IMR-90 (cell line): ENCODE results near the gene HS2ST1. TPM values are rescaled to one million over a fixed set of nuclear protein-coding genes. Genes with fewer than 3 reads are reported as not detected.

ENCODE experiments used
- ATAC-seq: fragments of 200-7000 bp; cut with Tn5 transposase; 2 replicates; pipeline ENCODE4 v1.9.1; 2020; ENCODE audit warnings: low read depth, mild to moderate bottlenecking, moderate library complexity
- BruUV-seq: library from RNA; stranded (reverse); fragments of 400-500 nt; replicated peaks from 2 replicates; lab custom pipeline; 2021; lab: Mats Ljungman, UMichigan
- CTCF ChIA-PET: fragments of 300-600 bp; formaldehyde crosslinking; extraction: SDS; loops from one replicate; lab custom pipeline; 2021; ENCODE audit warnings: antibody characterized with exemption; lab: Yijun Ruan, JAX
- POLR2A ChIA-PET: fragments of 300-600 bp; sonication (Branson Sonifier 250); formaldehyde crosslinking; loops from one replicate; lab custom pipeline; 2022; ENCODE audit warnings: antibody characterized with exemption; ENCODE audit not compliant: unreplicated experiment; lab: Charles Lee
- DNase-seq: peaks from one replicate; pipeline ENCODE4 v3.0.0; 2013
- H2AFZ ChIP-seq: replicated peaks from 2 replicates; pipeline ENCODE3; 2013; ENCODE audit warnings: low read length, mild to moderate bottlenecking; ENCODE audit not compliant: poor library complexity
- H2AK5ac ChIP-seq: 2 replicates; pipeline ENCODE4 v1.6.1; 2013; ENCODE audit warnings: low read depth, low read length, inconsistent platforms
- H2AK9ac ChIP-seq: replicated peaks from 2 replicates; pipeline ENCODE3; 2013; ENCODE audit warnings: mild to moderate bottlenecking, low read depth, low read length, moderate library complexity; ENCODE audit not compliant: poor library complexity
- H2BK120ac ChIP-seq: 2 replicates; pipeline ENCODE4 v1.6.1; 2013; ENCODE audit warnings: low read depth, low read length, inconsistent platforms
- H2BK15ac ChIP-seq: 3 replicates; pipeline ENCODE4 v1.6.1; 2013; ENCODE audit warnings: low read depth, low read length, inconsistent platforms
- H2BK20ac ChIP-seq: 2 replicates; pipeline ENCODE4 v1.6.1; 2013; ENCODE audit warnings: low read depth, mild to moderate bottlenecking, inconsistent platforms, low read length, moderate library complexity
- H2BK5ac ChIP-seq: 2 replicates; pipeline ENCODE4 v1.6.1; 2013; ENCODE audit warnings: mild to moderate bottlenecking, low read depth, low read length, inconsistent platforms; ENCODE audit not compliant: poor library complexity, severe bottlenecking
- H3K14ac ChIP-seq: replicated peaks from 2 replicates; pipeline ENCODE4 v1.6.1; 2013; ENCODE audit warnings: low read depth, low read length, inconsistent platforms
- H3K18ac ChIP-seq: 2 replicates; pipeline ENCODE4 v1.6.1; 2013; ENCODE audit warnings: low read depth, low read length, control low read depth
- H3K23ac ChIP-seq: 2 replicates; pipeline ENCODE4 v1.6.1; 2013; ENCODE audit warnings: low read depth, low read length, inconsistent platforms
- H3K27ac ChIP-seq: 2 replicates; pipeline ENCODE4 v1.5.1; 2013; ENCODE audit warnings: mild to moderate bottlenecking, control low read depth, low read length; ENCODE audit not compliant: insufficient read depth
- H3K27me3 ChIP-seq: 2 replicates; pipeline ENCODE4 v1.6.1; 2013; ENCODE audit warnings: low read length; ENCODE audit not compliant: control insufficient read depth, insufficient read depth
- H3K36me3 ChIP-seq: 2 replicates; pipeline ENCODE4 v1.6.1; 2013; ENCODE audit warnings: low read length, mixed read lengths; ENCODE audit not compliant: control insufficient read depth, insufficient read depth
- H3K4ac ChIP-seq: 2 replicates; pipeline ENCODE4 v1.6.1; 2013; ENCODE audit warnings: low read depth, low read length, inconsistent platforms
- H3K4me1 ChIP-seq: 2 replicates; pipeline ENCODE4 v1.6.1; 2013; ENCODE audit warnings: low read length, mixed read lengths; ENCODE audit not compliant: control insufficient read depth, insufficient read depth
- H3K4me2 ChIP-seq: 2 replicates; pipeline ENCODE4 v1.6.1; 2013; ENCODE audit warnings: low read depth, mild to moderate bottlenecking, control low read depth, low read length, moderate library complexity
- H3K4me3 ChIP-seq: 2 replicates; pipeline ENCODE4 v1.5.1; 2013; ENCODE audit warnings: low read depth, mild to moderate bottlenecking, control low read depth, low read length, moderate library complexity; ENCODE audit not compliant: insufficient read depth
- H3K56ac ChIP-seq: 2 replicates; pipeline ENCODE4 v1.6.1; 2013; ENCODE audit warnings: low read length, inconsistent platforms; ENCODE audit not compliant: insufficient read depth; ENCODE audit errors: extremely low read depth
- H3K79me1 ChIP-seq, 2 experiments: 2 replicates each; pipeline ENCODE4 v1.6.1; 2013; ENCODE audit warnings: low read length in 2 of 2, inconsistent platforms in 1 of 2, low read depth in 1 of 2
- H3K9ac ChIP-seq: 2 replicates; pipeline ENCODE4 v1.6.1; 2013; ENCODE audit warnings: low read depth, low read length, control low read depth
- H3K9me1 ChIP-seq: 2 replicates; pipeline ENCODE4 v1.6.1; 2013; ENCODE audit warnings: low read length, inconsistent platforms; ENCODE audit not compliant: insufficient read depth
- H3K9me3 ChIP-seq: 2 replicates; pipeline ENCODE4 v1.6.1; 2013; ENCODE audit warnings: low read length; ENCODE audit not compliant: control insufficient read depth, insufficient read depth
- H4K20me1 ChIP-seq: 2 replicates; pipeline ENCODE4 v1.6.1; 2013; ENCODE audit warnings: low read length, inconsistent platforms; ENCODE audit not compliant: insufficient read depth
- H4K5ac ChIP-seq: 2 replicates; pipeline ENCODE4 v1.6.1; 2013; ENCODE audit warnings: mild to moderate bottlenecking, low read depth, low read length, control low read depth
- H4K8ac ChIP-seq, 2 experiments: 2 replicates each; pipeline ENCODE4 v1.6.1; 2013; ENCODE audit warnings: low read depth in 2 of 2, low read length in 2 of 2, control low read depth in 1 of 2, inconsistent platforms in 1 of 2
- H4K91ac ChIP-seq: 2 replicates; pipeline ENCODE4 v1.6.1; 2013; ENCODE audit warnings: low read depth, low read length, inconsistent platforms; ENCODE audit not compliant: insufficient read depth
- BHLHE40 ChIP-seq: fragments of 150-350 bp; IDR thresholded peaks from 2 replicates; pipeline ENCODE4 v1.6.1; 2016; ENCODE audit warnings: mild to moderate bottlenecking, low read depth, low read length
- CEBPB ChIP-seq: IDR thresholded peaks from 2 replicates; pipeline ENCODE4 v1.6.1; 2012; ENCODE audit warnings: low read depth, low read length, improper control_type of control experiment
- CHD1 ChIP-seq: IDR thresholded peaks from 2 replicates; pipeline ENCODE4 v1.6.1; 2012; ENCODE audit warnings: low read depth, low read length, improper control_type of control experiment
- CTCF ChIP-seq: conservative IDR thresholded peaks from 2 replicates; pipeline ENCODE4 v1.5.1; 2012; ENCODE audit warnings: mild to moderate bottlenecking, low read depth, low read length, improper control_type of control experiment
- FOS ChIP-seq: fragments of 150-350 bp; IDR thresholded peaks from 2 replicates; pipeline ENCODE4 v1.6.1; 2016; ENCODE audit warnings: low read depth, low read length
- MAFK ChIP-seq: IDR thresholded peaks from 2 replicates; pipeline ENCODE4 v1.6.1; 2012; ENCODE audit warnings: low read depth, low read length, improper control_type of control experiment
- MAZ ChIP-seq: IDR thresholded peaks from 2 replicates; pipeline ENCODE4 v1.6.1; 2012; ENCODE audit warnings: low read depth, mild to moderate bottlenecking, low read length, improper control_type of control experiment, moderate library complexity, borderline replicate concordance
- MXI1 ChIP-seq: IDR thresholded peaks from 2 replicates; pipeline ENCODE4 v1.6.1; 2012; ENCODE audit warnings: low read depth, mild to moderate bottlenecking, low read length, moderate library complexity, borderline replicate concordance
- NFE2L2 ChIP-seq: fragments of 150-350 bp; IDR thresholded peaks from 2 replicates; pipeline ENCODE4 v1.6.1; 2016; ENCODE audit warnings: low read depth, mild to moderate bottlenecking, low read length
- POLR2A ChIP-seq: IDR thresholded peaks from 2 replicates; pipeline ENCODE4 v1.6.1; 2012; ENCODE audit warnings: mild to moderate bottlenecking, low read depth, low read length
- RCOR1 ChIP-seq: IDR thresholded peaks from 2 replicates; pipeline ENCODE4 v1.6.1; 2012; ENCODE audit warnings: mild to moderate bottlenecking, low read length, improper control_type of control experiment; ENCODE audit not compliant: insufficient replicate concordance
- SMC3 ChIP-seq: fragments of 150-350 bp; IDR thresholded peaks from 2 replicates; pipeline ENCODE4 v1.6.1; 2016; ENCODE audit warnings: low read depth, mild to moderate bottlenecking, antibody characterized with exemption, low read length, moderate library complexity
- WGBS, 2 experiments: methylation state at CpG; one replicate each; pipeline versions ENCODE4 v1.1.5 to v1.1.7; 2013; ENCODE audit warnings: missing lambda C conversion rate in 2 of 2; ENCODE audit not compliant: insufficient read length in 1 of 2; ENCODE audit errors: extremely low coverage in 2 of 2; 5-methylcytosine and 5-hydroxymethylcytosine counted together
- dilution Hi-C: fragments of 300-500 bp; cut with HindIII; formaldehyde crosslinking; loops from one replicate; pipeline ENCODE4 v1.14.3; 2018; ENCODE audit warnings: low sequenced_read_pairs; ENCODE audit not compliant: unreplicated experiment
- in situ Hi-C: fragments of 300-500 bp; cut with MboI; formaldehyde crosslinking; loops from 3 replicates; pipeline ENCODE4 v1.14.3; 2019; ENCODE audit warnings: low sequenced_read_pairs, inconsistent platforms, mixed read lengths
- intact Hi-C: fragments of 100-400 bp; cut with micrococcal nuclease; formaldehyde crosslinking; loops from 2 replicates; pipeline ENCODE4 v1.10.0; 2022
- polyA plus RNA-seq, 3 experiments: library from polyadenylated mRNA; depleted of rRNA; stranded (reverse); fragments of >200 nt; gene quantifications; 2 replicates each; pipeline ENCODE4 v1.2.3, GENCODE V29; 2012; ENCODE audit warnings: low replicate concordance in 1 of 3
- total RNA-seq: library from RNA; depleted of rRNA; stranded (reverse); fragments of >200 nt; gene quantifications from 2 replicates; pipeline ENCODE4 v1.2.3, GENCODE V29; 2012

HS2ST1 gene
- total and polyA plus RNA-seq, 2 of the 4 experiments (the other 2 are of a cell fraction) = 7.8 to 13.1 TPM

- no peak overlapping the region for H2AFZ ChIP-seq
- H2BK20ac ChIP-seq = no peak overlapping the region
- ChIA-PET CTCF (no interaction called here), POLR2A (no interaction called here)
- no peak overlapping the region for H3K4me2 ChIP-seq
- H3K56ac ChIP-seq = no peak overlapping the region
- no peak for TF ChIP-seq CHD1
- TF ChIP-seq CEBPB = no peak
- TF ChIP-seq SMC3 = no peak
- no peak for TF ChIP-seq RCOR1
- TF ChIP-seq BHLHE40 = no peak
- TF ChIP-seq CTCF = no peak
- no peak for TF ChIP-seq NFE2L2
- no peak for TF ChIP-seq POLR2A
- TF ChIP-seq MAZ = no peak
- no peak for TF ChIP-seq FOS
- no peak for TF ChIP-seq MXI1
- no peak for TF ChIP-seq MAFK
- H2AK9ac ChIP-seq = no peak overlapping the region
- H3K4me1 ChIP-seq = peaks cover 2% of the 10 kb centered on the region; the same call in 1 of the 2 replicates
- no peak overlapping the region for H4K5ac ChIP-seq
- no peak overlapping the region for H2BK5ac ChIP-seq
- H3K23ac ChIP-seq = no peak overlapping the region
- H3K27ac ChIP-seq = no peak overlapping the region
- no peak overlapping the region for H3K4ac ChIP-seq
- H2BK15ac ChIP-seq = no peak overlapping the region
- no peaks in the 10 kb centered on the region for H4K20me1 ChIP-seq
- H3K4me3 ChIP-seq = no peak overlapping the region
- peaks cover 2% of the 10 kb centered on the region; the same call in 1 of the 2 replicates for H3K27me3 ChIP-seq
- no peak overlapping the region for H4K8ac ChIP-seq
- no peak overlapping the region for H2AK5ac ChIP-seq
- ATAC-seq (no peak), DNase-seq (no peak)
- no TSS peak for BruUV-seq
- H4K91ac ChIP-seq = no peak overlapping the region
- H3K9me3 ChIP-seq = no peaks in the 10 kb centered on the region
- no peak overlapping the region for H3K9ac ChIP-seq
- H2BK120ac ChIP-seq = no peak overlapping the region
- in situ Hi-C loops (loop anchor here (10.0 to 25.0 kb wide), 3 partner anchors 188 to 1158 kb away; partner anchors contain the start of gene LMO4), dilution Hi-C loops (no loop called here), intact Hi-C loops (loop anchor here (10.0 kb wide), 2 partner anchors 368 to 1458 kb away; no protein-coding TSS in a partner anchor)
- no peaks in the 10 kb centered on the region for H3K9me1 ChIP-seq
- H3K36me3 ChIP-seq = no peaks in the 10 kb centered on the region
- H3K79me1 ChIP-seq = no peaks in the 10 kb centered on the region
- 75% methylated on average over 2 of the region's 8 CpGs; no CpG with 5 or more reads in 1 of the 2 experiments for WGBS, 2 experiments
- H3K18ac ChIP-seq = no peak overlapping the region
- no peak overlapping the region for H3K14ac ChIP-seq
These were observed 222.3 kb downstream of the HS2ST1 start for GRCh38 chr1:87136607-87137341.
